GM12874 (cell line): ENCODE measurements around the gene CSRP1.
A peak's percentile ranks its signal among the peaks of the same experiment; 100 is the strongest.

Experiments used
- TF ChIP-seq, protein P1 (sequence below): IDR thresholded peaks from 2 replicates; pipeline ENCODE4 v1.5.1; 2011; ENCODE audit warnings: low read depth, mild to moderate bottlenecking, control low read depth, low read length, moderate library complexity; ENCODE audit not compliant: insufficient read depth

The CSRP1 gene

DNA sequence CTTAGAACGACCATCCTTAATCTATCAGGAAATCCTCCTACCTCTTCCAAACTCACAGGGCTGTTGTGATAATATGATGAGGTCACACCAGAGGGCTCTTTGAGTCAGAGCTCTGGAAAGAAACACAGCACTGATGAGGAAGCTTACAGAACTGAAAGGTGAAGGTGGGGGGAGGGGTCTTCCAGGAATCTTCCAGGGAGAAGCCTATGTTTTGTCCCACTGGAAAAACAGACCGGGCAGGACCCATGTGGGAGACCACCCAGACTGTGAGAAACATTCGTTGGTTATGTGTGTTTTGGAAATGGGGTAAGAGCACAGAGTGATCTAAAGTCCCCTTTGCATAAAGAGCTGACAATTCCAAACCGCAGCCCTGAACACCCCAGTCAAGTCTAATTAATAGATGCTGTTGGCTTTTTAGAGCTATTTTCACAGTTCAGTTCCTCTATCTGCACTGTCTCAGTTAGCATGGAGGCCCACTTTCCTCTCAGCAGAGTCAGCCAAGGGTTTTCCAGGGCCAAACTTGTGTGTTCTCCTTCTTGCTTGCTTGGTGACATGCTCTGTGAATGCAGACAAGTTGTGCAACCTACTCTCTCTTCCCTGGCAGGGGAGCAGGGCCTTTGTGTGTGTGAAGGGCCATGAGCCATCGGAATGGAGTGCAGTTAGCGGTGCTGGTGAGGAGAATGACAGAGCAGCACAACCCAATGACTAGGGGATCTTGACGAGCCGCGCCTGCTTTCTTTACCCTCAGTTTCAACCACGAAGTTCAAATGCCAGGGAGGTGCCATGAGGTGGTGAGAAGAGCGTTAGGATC, 50.2 kb downstream of the CSRP1 start:
- TF ChIP-seq, protein P1, sequence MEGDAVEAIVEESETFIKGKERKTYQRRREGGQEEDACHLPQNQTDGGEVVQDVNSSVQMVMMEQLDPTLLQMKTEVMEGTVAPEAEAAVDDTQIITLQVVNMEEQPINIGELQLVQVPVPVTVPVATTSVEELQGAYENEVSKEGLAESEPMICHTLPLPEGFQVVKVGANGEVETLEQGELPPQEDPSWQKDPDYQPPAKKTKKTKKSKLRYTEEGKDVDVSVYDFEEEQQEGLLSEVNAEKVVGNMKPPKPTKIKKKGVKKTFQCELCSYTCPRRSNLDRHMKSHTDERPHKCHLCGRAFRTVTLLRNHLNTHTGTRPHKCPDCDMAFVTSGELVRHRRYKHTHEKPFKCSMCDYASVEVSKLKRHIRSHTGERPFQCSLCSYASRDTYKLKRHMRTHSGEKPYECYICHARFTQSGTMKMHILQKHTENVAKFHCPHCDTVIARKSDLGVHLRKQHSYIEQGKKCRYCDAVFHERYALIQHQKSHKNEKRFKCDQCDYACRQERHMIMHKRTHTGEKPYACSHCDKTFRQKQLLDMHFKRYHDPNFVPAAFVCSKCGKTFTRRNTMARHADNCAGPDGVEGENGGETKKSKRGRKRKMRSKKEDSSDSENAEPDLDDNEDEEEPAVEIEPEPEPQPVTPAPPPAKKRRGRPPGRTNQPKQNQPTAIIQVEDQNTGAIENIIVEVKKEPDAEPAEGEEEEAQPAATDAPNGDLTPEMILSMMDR, result no peak

DNA sequence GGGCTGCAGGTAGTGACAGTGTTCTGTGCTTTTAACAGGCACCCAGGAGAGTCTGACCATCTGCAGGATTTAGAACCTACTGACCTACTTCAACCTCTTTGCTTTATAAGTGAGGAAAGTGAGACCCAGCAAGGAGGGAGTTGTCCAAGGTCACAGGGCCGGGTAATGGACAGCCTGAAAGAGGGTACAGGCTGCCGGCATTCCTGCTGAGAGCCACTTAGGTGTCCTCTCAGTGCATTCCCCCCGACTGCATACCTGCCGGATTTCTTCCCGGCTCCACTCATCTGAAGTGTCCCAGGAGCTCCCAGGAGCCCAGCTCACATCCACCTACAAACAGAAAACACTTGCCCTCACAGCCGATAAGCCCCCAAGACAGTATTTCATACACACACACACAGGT, 51.8 kb downstream of the CSRP1 start:
- TF ChIP-seq, protein P1, result no peak

DNA sequence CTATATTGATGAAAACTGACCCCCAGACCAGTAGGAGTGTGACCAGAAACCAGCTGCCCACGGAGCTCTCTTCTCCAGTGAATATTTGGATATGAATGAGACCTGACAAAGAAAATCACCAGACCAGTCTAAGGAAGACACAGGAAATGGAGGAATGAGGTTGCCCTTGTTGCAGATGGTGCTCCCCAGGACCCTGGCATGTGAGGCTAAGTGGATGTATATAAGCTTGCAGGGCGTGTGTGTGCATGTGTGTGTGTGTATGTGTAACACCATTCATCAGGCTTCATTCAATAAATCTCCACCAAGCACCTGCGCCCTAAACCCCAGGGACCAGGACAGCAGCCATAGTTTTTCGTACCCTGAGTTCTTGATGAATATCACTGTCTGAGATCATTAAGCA, 52.3 kb downstream of the CSRP1 start:
- TF ChIP-seq, protein P1, result no peak

DNA sequence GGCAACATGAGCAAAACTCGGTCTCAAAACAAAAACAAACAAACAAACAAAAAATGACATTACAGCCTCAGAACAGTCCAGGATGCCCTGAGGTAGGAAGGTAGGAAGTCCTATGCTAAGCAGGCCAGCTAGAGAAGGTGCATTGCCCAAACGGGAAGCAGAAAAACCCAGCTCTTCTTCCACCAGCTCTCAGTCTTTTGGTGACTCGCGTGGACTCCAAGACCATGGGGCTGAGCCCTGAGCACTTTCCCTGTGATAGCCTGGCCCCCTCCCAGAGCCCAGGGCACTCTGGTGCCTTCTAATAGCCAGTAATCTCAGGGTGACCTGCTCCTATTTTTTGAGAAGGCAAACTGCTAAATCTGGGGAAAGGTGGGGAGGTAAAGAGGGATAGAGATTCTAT, 54.1 kb downstream of the CSRP1 start:
- TF ChIP-seq, protein P1, result no peak

DNA sequence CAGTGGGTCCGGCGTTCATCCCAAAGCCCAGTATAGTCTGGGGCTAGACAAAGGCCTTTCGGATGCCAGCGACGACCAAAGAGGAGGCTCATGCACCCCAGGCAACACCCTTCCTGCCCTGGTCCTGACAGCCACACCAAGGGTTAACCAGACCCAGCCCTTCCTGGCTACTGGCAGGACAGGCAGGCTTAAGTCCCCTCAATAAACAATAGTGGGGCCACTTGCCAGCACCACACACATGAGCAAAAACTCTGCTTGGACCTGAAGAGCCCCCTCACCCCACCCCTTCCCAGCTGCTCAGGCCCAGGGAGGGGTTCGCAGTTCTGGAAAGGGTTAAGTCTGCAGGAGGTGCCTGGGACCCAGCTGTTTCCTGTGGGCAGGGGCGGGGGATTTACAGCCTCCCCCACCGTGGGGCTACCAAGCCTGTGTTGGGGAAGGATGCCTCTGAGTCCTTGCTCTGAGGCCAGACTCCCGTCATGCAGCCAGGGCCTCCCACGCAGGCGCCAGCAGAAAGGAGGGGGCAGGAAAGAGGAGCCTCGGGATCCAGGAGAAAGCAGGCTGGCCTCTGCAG, 56.1 kb downstream of the CSRP1 start:
- TF ChIP-seq, protein P1, result no peak

DNA sequence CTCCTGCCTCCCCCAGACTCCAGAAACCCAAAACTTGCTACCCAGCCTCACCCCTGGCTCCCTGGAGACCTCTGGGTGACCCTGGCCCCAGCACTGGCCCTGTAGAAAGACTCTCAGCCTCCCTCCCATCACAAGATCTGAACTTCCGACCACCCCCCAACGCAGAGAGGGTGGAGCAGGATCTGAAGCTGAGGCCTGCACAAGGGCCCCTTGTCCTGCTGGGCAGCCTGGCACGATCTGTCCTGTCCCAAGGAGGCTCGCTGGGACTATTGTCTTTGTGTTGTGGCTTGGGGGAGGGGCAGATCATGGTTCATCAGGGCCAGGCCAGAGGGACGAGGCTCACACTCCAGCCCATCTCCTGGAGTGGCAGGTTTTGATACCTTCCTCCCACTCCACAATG, 57.9 kb downstream of the CSRP1 start:
- TF ChIP-seq, protein P1, result no peak

DNA sequence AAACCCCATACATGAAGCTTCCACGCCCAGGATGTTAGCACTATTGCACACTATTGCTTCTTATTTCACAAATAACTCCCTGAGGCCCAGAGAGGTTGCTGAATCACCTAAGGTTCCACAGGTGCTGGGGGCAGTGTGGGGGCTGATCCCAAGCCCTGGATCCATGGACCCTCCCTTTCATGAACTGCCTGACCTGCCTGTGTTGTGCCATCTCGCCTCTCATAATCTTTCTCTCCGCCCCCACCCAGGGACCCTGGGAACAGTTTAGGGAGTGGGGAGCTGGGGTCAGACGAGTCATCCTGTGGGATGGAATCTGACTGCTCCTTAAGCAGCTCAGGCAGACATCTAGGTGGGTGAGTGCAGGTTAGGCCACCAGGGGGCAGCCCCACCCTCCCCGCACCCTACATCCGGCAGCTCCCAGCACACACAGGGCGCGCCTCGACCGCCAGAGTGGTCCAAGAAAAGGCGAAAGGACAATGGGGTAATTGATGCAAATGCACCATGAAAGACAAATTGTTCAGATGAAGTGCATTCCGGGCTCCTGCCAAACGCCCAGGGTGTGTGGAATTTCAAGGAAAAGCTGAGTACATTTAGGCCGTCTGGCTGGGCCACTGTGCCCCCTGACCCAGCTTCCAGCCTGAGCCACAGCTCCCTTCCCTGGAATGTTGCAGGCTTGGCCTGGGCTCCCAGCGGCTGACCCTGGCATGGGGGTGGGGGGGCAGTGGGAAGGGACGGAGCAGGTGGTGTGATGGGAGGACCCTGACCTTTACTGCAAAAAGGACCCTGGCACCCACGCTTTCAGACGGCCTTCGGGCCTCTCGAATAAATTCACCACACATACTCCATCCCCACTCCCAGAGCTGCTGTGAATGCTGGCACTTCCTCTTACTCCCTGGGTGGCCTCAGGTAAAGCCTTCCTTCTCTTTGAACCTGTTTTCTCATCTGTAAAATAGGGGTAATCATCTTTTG, 58.7 kb downstream of the CSRP1 start:
- TF ChIP-seq, protein P1, result peak; percentile 93
